Measurements from ENCODE around the gene RHBDL2.

- TF ChIP-seq CTCF (IDR thresholded peaks at IDR 0.05; ENCODE audit: low read length) (no peak), EZH2 (IDR thresholded peaks at IDR 0.05; ENCODE audit: borderline replicate concordance, low read length) (no peak)
These were observed 23.9 kb downstream of the RHBDL2 start for GRCh38 chr1:38917772-38918171.
